GM13976 (cell line): ENCODE data around the gene ENOX1.
A peak's percentile ranks its signal among the peaks of the same experiment; 100 is the strongest.
"Not testable (repeated sequence)": the region's sequence is repeated elsewhere in the genome, so short reads cannot be mapped to it uniquely, and the experiment has no call there.

ENCODE experiments used
- DNase-seq: peaks from one replicate; pipeline ENCODE4 v3.0.0; 2012; ENCODE audit warnings: low spot score
- CTCF ChIP-seq: IDR thresholded peaks from 2 replicates; pipeline ENCODE4 v1.5.1; 2012; ENCODE audit warnings: borderline replicate concordance, mild to moderate bottlenecking; ENCODE audit not compliant: insufficient read depth; ENCODE audit errors: extremely low read depth, missing control alignments, control extremely low read depth
- in situ Hi-C: fragments of 300-500 bp; cut with MboI; formaldehyde crosslinking; loops from one replicate; pipeline ENCODE4 v1.12.0; 2022; ENCODE audit warnings: low sequenced_read_pairs, mixed read lengths, inconsistent platforms; ENCODE audit not compliant: unreplicated experiment

The ENOX1 gene

GRCh38 chr13:43786766-43787517, at the start of gene ENOX1:
TSS of gene ENOX1 (minus strand) at chr13:43786972.
- DNase-seq = peak; percentile 71
- in situ Hi-C loops = loop anchor here (25.0 kb wide), 1 partner anchor 825 kb away; no protein-coding TSS in a partner anchor
- TF ChIP-seq CTCF = no peak

GRCh38 chr13:43835701-43836100, 48.9 kb upstream of the ENOX1 start:
- DNase-seq = no peak
- no peak for TF ChIP-seq CTCF
- in situ Hi-C loops = no loop called here

GRCh38 chr13:43831088-43831487, 44.3 kb upstream of the ENOX1 start:
- in situ Hi-C loops = no loop called here
- TF ChIP-seq CTCF = no peak
- DNase-seq = no peak

GRCh38 chr13:43830497-43830881, 43.7 kb upstream of the ENOX1 start:
- no peak for TF ChIP-seq CTCF
- in situ Hi-C loops = no loop called here
- DNase-seq = no peak

- not testable (repeated sequence) for DNase-seq
- in situ Hi-C loops = loop anchor here (25.0 kb wide), 1 partner anchor 1187 kb away; no protein-coding TSS in a partner anchor
These were observed 37.9 kb upstream of the ENOX1 start for GRCh38 chr13:43824656-43825055.

- in situ Hi-C loops = loop anchor here (25.0 kb wide), 1 partner anchor 1186 kb away; no protein-coding TSS in a partner anchor
- no peak for TF ChIP-seq CTCF
- DNase-seq = no peak
These were observed 36.2 kb upstream of the ENOX1 start for GRCh38 chr13:43822969-43823368.

- DNase-seq = no peak
- in situ Hi-C loops = loop anchor here (25.0 kb wide), 1 partner anchor 1179 kb away; no protein-coding TSS in a partner anchor
- no peak for TF ChIP-seq CTCF
These were observed 29.7 kb upstream of the ENOX1 start for GRCh38 chr13:43816401-43816889.
